HG02588 (cell line): Measurements from ENCODE around the gene SYPL1.

ENCODE experiments used
- ATAC-seq: cut with Tn5 transposase; IDR thresholded peaks from one replicate; pipeline ENCODE4 v1.9.1; 2021; ENCODE audit warnings: mild to moderate bottlenecking, moderate library complexity; ENCODE audit not compliant: unreplicated experiment

SYPL1 gene

DNA sequence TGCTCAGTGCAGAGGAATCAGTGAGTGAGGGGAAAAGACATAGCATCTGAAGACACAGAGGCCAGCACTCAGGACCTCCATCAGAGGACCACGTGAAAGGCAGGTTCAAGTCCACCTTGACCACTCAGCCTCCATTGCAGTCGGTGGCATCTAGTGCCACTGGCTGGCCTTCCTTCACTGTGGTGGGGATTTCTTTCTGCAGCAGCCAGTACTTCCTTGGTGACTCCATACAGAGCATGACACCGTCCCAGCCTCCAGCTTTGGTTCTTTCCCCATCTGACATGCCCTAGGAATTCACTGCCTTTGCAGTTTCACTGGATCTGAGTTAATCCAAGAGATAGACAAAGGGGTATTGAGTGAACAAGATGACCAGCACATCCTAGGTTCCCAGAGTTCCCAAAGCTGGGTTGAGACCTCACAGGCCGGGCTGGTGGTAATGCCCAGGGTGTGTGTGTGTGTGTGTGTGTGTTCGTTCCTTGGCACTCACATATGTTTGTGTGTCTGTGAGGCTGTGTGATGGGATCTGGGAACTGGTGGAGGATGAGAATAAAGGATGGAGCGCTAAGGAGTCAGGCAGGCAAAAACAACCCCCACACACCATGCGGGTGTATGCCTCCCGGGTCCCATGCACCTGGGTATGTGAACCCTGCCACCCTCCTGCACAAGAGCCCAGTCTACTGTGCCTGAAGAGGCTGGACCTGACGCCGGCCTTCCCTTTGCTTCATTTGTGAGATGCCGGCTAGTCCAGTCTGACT lies 57.8 kb downstream of the SYPL1 start:
- no peak for ATAC-seq

DNA sequence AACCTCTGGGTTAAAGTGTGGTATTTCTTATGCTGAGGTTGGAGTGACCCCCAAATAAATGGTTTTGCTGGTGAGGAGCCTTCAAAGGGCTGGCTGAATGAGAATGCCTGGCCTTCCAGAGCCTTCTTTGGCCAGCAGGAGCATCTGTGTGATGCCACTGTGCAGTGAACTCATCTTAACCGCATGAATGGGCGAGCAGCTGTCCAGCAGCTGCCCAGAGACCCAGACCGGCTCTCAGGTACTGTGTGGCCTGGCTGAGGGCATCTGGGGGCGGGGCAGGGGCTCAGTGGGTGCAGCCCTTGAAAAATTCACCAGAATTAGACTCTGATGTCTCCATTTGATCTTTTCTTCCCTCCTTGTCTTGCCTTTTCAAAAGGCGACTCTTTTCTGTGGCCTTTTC lies 59.0 kb downstream of the SYPL1 start:
- no peak for ATAC-seq

DNA sequence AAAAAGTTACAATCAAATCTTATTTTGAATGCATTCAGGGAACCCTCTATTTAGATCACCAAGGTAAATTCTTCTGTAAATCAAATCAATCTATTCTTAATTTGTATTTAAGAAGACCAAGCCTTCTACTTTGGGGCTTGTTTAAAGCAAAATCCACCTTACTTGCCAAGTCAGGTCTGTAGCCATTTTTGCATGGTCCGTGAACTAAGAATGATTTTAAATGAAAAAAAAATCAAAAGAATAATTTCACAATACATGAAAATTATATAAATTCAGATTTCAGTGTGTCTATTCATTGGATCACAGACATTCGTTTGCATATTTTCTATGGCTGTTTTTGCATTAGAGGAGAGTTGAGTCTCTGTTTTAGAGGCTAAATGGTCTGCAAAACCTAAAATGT lies 59.4 kb downstream of the SYPL1 start:
- ATAC-seq, result no peak

DNA sequence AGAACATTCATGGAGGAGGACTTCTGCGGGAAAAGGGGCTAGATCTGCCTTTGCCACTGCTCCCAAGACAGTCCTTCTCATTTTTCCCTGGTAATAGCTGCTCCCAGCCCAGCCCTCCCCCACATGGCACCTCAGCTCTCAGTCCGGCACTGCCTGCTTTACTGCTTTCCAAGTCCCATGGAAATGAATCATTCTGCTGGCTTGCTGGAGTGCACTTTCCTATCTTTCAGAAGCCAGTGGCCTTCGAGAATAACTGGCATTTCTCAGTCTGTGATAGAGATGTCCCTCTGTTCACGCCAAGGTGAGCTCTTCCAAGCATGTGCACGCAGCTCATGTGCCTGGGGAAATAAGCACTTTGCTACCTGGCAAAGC lies 61.4 kb downstream of the SYPL1 start:
- ATAC-seq, result no peak

DNA sequence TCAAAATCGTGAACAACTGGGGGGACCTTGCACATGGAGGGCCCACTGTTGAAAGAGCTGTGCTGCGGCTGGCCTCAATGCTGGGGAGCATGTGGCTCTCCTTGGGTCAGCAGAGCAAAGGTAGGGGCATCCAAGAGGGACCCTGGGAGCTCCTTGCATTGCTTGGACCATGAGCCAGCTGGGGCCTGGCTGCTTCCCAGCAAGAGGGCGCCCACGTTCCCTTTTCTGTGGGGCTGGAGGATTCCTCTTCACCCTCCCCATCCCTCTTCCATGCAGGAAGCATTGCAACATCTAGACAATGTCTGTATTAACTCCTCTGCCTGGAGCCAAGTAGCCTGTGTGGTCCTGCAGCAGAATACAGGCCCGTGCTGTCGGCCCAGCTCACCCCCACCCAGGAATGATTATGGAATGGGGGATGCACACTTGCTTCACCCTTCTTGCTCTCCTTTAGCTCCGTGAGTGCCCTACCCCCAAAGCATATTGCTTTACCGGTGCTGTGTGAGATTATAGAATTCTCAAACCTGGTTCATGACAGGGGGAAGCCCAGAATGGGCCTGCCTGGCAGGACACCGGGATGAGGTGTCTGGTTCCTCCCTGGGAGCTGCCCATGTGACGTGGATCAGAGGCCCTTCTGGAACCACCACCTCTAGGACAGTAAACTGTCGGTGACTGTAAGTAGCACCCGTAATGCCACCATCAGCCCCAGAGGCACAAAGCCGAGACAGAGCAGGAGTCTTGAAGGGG lies 61.9 kb downstream of the SYPL1 start:
- no peak for ATAC-seq

DNA sequence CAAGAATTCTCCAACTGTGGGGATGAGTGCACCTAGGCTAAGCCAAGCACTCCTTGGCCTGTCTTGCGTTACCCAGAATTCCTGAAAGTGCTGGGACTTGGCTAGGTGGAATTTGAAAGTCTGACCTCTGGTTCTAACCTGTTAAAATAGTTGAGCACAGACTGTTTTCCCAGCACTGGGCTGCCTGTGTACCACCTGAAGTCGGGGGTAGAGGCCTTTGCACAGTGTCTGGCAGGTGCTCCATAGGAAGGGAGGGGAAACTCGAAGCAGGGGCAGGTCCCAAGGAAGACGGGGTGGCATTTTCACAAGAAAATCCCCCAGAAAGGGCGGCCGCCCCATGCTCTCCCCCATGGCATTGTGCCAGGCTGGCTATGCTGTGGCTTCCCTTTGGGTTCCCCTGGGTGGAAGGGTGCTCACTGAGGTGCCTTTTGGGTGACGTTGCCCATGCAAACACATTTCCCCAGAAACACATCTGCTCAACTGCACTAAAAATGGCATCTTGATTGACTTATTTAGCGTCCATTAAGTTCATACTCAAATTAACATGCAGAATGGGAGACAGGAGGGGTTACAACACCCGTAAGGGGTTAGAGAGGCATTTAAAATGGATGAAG lies 62.9 kb downstream of the SYPL1 start:
- no peak for ATAC-seq

DNA sequence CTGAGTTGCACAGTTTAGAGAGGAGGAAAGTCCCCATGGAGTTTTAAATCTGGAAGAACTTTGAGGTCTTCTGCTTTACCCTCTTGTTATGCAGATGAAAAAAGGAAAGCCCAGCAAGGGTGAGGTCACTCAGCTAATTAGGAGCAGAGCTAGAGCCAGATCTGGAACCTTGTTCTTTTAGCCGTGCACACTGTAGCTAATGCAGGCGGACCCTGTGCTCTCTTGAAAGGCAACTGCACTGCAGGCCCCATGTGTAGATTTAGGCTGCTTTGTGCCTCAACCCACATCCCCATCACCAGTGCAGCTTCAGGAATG lies 63.4 kb downstream of the SYPL1 start:
- ATAC-seq, result no peak

DNA sequence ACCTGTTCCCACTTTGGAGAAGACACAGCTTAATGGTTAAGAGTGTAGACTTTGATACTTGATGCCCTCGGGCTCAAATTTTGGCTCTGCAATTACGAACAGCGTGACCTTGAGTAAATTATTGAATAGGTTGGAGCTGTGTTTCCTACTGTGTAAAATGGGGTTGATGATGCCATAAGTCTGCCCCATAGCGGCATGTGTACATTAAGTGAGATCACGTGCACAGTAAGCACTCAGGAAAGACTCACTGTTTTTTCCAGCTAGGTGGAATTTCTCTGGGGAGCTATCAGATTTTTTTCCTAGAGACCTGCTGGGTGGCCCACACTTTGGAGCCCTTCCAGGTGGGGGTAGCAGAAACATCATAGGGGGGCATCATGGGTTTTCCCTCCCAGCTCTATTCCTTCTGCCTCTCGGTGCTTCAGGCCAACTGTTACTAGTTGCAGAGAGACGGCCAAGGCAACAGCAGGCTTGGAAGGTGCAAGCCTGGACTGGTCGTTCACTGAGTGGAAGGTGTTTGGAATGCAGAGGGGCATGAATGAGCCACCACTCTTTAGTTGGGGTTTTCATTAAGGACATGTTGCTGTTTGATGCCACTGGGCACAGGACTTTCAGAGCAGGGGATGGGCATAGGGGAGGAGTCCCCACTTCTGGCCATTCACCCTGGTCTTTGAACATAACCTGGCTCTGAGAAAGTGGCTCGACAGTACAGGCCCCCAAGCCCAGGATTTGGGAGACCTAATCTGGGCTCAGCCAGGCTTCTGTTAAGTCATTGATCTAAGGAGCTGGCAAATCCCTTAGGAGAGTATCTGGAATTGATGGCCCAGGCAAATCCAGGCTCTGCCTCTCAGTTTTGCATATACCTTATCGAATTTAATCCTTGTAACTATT lies 64.0 kb downstream of the SYPL1 start:
- no peak for ATAC-seq

DNA sequence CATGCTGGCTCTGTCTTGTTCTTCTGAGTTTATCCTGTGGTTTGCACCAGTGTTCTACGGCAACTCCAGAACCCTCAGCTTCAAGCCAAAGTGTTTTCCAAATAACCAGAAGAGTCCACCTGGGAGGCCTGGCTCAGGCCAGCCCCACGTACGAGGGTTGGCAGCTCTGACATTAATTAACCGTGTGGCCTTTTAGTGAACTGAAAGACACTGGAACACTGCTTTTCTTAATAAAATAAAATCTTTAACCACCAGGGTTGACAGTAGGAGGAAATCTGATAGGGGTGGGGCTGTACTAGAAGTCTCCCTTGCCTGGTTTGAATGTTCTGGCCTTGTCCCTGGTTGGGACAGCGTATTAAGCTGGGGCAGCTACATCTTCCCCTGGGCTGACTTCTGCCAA lies 64.9 kb downstream of the SYPL1 start:
- ATAC-seq, result no peak

DNA sequence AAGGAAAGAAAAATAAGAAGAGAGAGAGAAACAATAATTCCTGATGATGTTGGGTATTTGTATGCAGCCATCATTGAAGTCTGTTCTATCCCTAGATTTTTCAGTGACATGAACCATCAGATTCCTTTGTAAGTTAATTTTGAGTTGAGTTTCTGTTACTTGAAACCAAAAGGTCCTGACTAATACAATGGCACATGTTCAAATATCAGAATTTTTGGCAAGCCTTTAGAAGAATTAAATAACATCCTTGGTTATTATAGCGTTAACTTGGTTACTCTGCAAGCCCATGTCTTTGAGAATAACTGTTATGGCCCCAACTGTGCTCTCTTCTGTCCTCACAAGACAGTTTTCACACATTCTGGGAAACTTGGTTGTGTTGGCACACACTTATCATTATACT lies 66.5 kb downstream of the SYPL1 start:
- ATAC-seq, result no peak

DNA sequence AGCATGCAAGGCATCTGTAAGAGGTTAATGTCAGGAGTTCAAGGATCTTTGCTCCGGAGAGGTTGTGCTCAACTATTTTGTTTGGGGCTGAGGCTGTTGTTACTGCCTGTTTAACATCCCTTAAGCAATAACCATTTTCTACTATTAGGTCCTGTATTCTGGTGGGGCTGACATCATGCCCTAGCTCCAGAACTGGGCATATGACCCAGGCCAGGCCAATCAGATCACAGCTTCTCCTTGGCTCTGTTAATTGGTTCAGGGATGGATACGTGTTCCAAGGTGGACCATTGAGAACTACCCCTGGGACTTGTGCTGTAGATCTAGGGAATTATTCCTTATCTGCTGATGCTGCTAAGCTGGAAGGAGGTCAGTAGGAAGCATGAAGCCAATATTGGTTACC lies 67.0 kb downstream of the SYPL1 start:
- no peak for ATAC-seq

DNA sequence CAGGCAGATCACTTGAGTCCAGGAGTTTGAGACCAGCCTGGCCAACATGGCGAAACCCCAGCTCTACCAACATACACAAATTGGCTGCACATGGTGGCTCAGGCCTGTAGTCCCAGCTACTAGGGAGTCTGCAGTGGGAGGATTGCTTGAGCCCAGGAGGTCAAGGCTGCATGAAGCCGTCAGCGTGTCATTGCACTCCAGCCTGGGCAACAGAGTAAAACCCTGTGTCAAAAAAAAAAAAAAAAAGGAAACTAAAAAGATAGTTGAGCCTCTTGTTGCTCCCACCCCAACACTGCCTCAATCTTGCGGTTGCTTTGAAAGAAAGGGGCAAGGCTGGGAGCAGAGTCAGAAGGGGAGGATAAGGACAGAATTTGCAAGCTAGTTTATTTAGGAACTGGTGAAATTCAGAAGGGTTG lies 69.9 kb downstream of the SYPL1 start:
- ATAC-seq, result no peak

DNA sequence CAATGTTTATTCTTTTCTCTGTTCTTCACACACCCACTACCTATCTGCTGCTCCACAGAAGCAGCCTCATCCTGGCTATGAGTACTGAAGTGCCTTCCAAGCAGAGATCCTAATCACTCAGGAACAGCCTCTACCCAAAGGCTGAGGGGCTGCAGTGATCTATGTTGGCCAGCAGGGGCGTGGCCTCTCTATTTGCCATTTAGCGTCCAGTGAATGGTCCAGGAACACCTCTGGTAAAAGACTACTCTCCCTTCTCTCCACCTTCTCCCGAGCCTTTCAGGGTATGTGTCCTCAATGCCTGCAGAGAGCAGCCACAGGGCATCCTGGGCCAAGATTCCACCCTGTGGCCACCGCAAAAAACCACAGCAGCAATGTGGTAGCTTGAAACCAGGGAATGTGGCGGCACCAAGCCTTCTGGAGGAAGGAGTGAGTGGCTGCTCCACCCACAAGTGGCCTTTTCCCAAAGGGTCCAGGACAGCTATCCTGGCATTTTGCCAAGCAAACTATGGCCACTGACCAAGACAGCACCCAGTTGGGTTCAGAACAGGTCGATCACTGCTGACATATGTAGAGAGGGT lies 70.9 kb downstream of the SYPL1 start:
- ATAC-seq, result no peak
